ENCODE measurements around the gene UBASH3B.

DNA sequence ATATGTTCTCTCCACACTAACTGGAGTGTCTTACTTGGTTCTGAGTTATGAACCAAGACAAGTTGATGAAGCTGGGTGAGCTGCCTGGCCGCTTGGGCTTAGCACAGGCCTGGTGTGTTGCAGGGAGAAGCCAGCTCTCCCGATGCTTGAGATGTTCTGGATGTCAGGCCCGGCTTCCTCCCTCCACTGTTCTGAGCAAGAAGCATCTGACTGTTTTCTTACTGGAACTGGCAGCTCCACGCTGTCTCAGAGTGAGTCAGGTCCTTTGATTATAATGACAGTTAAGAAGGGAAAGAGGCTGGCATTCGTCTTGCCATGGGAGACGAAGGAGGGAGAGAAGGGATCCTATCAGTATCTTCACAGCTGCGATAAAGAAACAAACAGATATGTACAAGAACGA, 136.3 kb downstream of the UBASH3B start:
- no peak for TF ChIP-seq EZH2phosphoT487 (IDR thresholded peaks at IDR 0.05; ENCODE audit: low read depth, severe bottlenecking, unreplicated experiment)
- TF ChIP-seq, protein P1, sequence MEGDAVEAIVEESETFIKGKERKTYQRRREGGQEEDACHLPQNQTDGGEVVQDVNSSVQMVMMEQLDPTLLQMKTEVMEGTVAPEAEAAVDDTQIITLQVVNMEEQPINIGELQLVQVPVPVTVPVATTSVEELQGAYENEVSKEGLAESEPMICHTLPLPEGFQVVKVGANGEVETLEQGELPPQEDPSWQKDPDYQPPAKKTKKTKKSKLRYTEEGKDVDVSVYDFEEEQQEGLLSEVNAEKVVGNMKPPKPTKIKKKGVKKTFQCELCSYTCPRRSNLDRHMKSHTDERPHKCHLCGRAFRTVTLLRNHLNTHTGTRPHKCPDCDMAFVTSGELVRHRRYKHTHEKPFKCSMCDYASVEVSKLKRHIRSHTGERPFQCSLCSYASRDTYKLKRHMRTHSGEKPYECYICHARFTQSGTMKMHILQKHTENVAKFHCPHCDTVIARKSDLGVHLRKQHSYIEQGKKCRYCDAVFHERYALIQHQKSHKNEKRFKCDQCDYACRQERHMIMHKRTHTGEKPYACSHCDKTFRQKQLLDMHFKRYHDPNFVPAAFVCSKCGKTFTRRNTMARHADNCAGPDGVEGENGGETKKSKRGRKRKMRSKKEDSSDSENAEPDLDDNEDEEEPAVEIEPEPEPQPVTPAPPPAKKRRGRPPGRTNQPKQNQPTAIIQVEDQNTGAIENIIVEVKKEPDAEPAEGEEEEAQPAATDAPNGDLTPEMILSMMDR (IDR thresholded peaks at IDR 0.05; ENCODE audit: poor library complexity): no peak
